CD14-positive monocyte (primary cell): ENCODE data around the gene STX12. TPM values are rescaled to one million over a fixed set of nuclear protein-coding genes. Genes with fewer than 3 reads are reported as not detected.

ENCODE experiments used
- DNase-seq, 3 donors: peaks; one replicate each; pipeline ENCODE4 v3.0.0-alpha.2; 2011 to 2022
- H2AFZ ChIP-seq: 2 replicates; pipeline ENCODE4 v1.6.0; 2012; ENCODE audit warnings: mild to moderate bottlenecking, low read depth, low read length, inconsistent platforms; ENCODE audit not compliant: insufficient read depth, poor library complexity, severe bottlenecking
- H3K27ac ChIP-seq, 2 donors: 1 replicate in 1 of 2; 2 replicates in 1 of 2; pipeline ENCODE4 v1.5.1; 2012 to 2013; ENCODE audit warnings: low read length in 2 of 2, control low read depth in 1 of 2, inconsistent platforms in 1 of 2, low read depth in 1 of 2, mild to moderate bottlenecking in 1 of 2
- H3K27me3 ChIP-seq, 2 donors: one replicate each; pipeline versions ENCODE4 v1.6.0 to v1.6.1; 2011 to 2013; ENCODE audit warnings: low read length in 2 of 2; ENCODE audit not compliant: control insufficient read depth in 2 of 2, insufficient read depth in 2 of 2
- H3K36me3 ChIP-seq, 2 donors: replicated peaks in 1 of 2; 1 replicate in 1 of 2; 2 replicates in 1 of 2; pipeline versions ENCODE4 v1.5.1 to v1.6.1; 2012 to 2013; ENCODE audit warnings: low read length in 2 of 2, control low read depth in 1 of 2, inconsistent platforms in 1 of 2, mild to moderate bottlenecking in 1 of 2; ENCODE audit not compliant: insufficient read depth in 2 of 2, control insufficient read depth in 1 of 2
- H3K4me1 ChIP-seq, 2 donors: 1 replicate in 1 of 2; 2 replicates in 1 of 2; pipeline versions ENCODE4 v1.5.1 to v1.6.1; 2012 to 2013; ENCODE audit warnings: low read length in 2 of 2, control low read depth in 1 of 2, inconsistent platforms in 1 of 2, mild to moderate bottlenecking in 1 of 2, moderate library complexity in 1 of 2; ENCODE audit not compliant: insufficient read depth in 2 of 2, control insufficient read depth in 1 of 2
- H3K4me2 ChIP-seq: replicated peaks from 2 replicates; pipeline ENCODE3; 2012; ENCODE audit warnings: low read length, moderate library complexity, mild to moderate bottlenecking; ENCODE audit not compliant: poor library complexity, severe bottlenecking; ENCODE audit errors: extremely low read depth
- H3K4me3 ChIP-seq, 3 experiments: fragments of 200-600 bp in 1 of 3; sonication (generic) in 1 of 3; replicated peaks in 1 of 3; 1 replicate in 2 of 3; 2 replicates in 1 of 3; pipeline ENCODE4 v1.5.1; 2011 to 2013; ENCODE audit warnings: low read length in 3 of 3, mild to moderate bottlenecking in 3 of 3, control low read depth in 2 of 3, low read depth in 2 of 3, inconsistent platforms in 1 of 3, moderate library complexity in 1 of 3
- H3K79me2 ChIP-seq: 2 replicates; pipeline ENCODE4 v1.6.0; 2012; ENCODE audit warnings: mild to moderate bottlenecking, control low read depth, inconsistent platforms, low read length, moderate library complexity; ENCODE audit not compliant: insufficient read depth
- H3K9ac ChIP-seq: 2 replicates; pipeline ENCODE4 v1.6.0; 2017; ENCODE audit warnings: low read length, mild to moderate bottlenecking; ENCODE audit not compliant: insufficient read depth, poor library complexity, severe bottlenecking
- H3K9me3 ChIP-seq, 2 donors: replicated peaks in 1 of 2; 1 replicate in 1 of 2; 2 replicates in 1 of 2; pipeline versions ENCODE4 v1.5.1 to v1.6.1; 2012 to 2013; ENCODE audit warnings: low read length in 2 of 2, control low read depth in 1 of 2; ENCODE audit not compliant: control insufficient read depth in 1 of 2, insufficient read depth in 1 of 2
- H4K20me1 ChIP-seq: 2 replicates; pipeline ENCODE4 v1.6.0; 2012; ENCODE audit warnings: mild to moderate bottlenecking, low read length, control low read depth, moderate library complexity; ENCODE audit not compliant: insufficient read depth
- H3K27ac Mint-ChIP-seq, 7 donors: one replicate each; pipeline ENCODE4 v1.8.0; 2020; ENCODE audit warnings: mild to moderate bottlenecking in 7 of 7, mixed read lengths in 7 of 7, moderate library complexity in 6 of 7, inconsistent platforms in 2 of 7
- H3K27me3 Mint-ChIP-seq, 3 donors: one replicate each; pipeline ENCODE4 v1.8.0; 2021 to 2022; ENCODE audit warnings: low read depth in 3 of 3, mild to moderate bottlenecking in 3 of 3, mixed read lengths in 3 of 3, moderate library complexity in 3 of 3, inconsistent platforms in 1 of 3
- H3K36me3 Mint-ChIP-seq, 2 donors: one replicate each; pipeline ENCODE4 v1.8.0; 2020; ENCODE audit warnings: mixed read lengths in 2 of 2, inconsistent platforms in 1 of 2, mild to moderate bottlenecking in 1 of 2
- H3K4me1 Mint-ChIP-seq: one replicate; pipeline ENCODE4 v1.8.0; 2020; ENCODE audit warnings: mild to moderate bottlenecking, mixed read lengths
- H3K4me3 Mint-ChIP-seq, 2 donors: one replicate each; pipeline ENCODE4 v1.8.0; 2020; ENCODE audit warnings: mild to moderate bottlenecking in 2 of 2, mixed read lengths in 2 of 2, moderate library complexity in 1 of 2
- H3K9me3 Mint-ChIP-seq, 7 donors: one replicate each; pipeline ENCODE4 v1.8.0; 2020 to 2022; ENCODE audit warnings: mixed read lengths in 7 of 7, mild to moderate bottlenecking in 6 of 7, moderate library complexity in 6 of 7, inconsistent platforms in 2 of 7
- WGBS: methylation state at CpG from one replicate; pipeline ENCODE4 v1.1.5; 2013; ENCODE audit warnings: missing lambda C conversion rate; ENCODE audit not compliant: insufficient coverage; 5-methylcytosine and 5-hydroxymethylcytosine counted together
- intact Hi-C, 2 donors: fragments of 100-400 bp; cut with micrococcal nuclease; formaldehyde crosslinking; loops; one replicate each; pipeline versions ENCODE4 v1.15.0 to v1.15.1; 2023
- polyA plus RNA-seq, 3 donors: library from polyadenylated mRNA; depleted of rRNA in 1 of 3; unstranded in 2 of 3; stranded (reverse) in 1 of 3; fragments of 300-500 nt in 2 of 3; fragments of >200 nt in 1 of 3; fragmentation: Illumina TruSeq in 2 of 3; gene quantifications; 1 replicate in 2 of 3; 2 replicates in 1 of 3; pipeline ENCODE4 v1.2.3, GENCODE V29; 2012 to 2021
- TF ChIP-seq, protein P1 (sequence below): fragments of 200-600 bp; IDR thresholded peaks from one replicate; pipeline ENCODE4 v1.8.0; 2022; ENCODE audit warnings: antibody characterized with exemption, mild to moderate bottlenecking

STX12 gene
- polyA plus RNA-seq, 3 donors = 29.4 to 49.4 (median 36.2) TPM

DNA sequence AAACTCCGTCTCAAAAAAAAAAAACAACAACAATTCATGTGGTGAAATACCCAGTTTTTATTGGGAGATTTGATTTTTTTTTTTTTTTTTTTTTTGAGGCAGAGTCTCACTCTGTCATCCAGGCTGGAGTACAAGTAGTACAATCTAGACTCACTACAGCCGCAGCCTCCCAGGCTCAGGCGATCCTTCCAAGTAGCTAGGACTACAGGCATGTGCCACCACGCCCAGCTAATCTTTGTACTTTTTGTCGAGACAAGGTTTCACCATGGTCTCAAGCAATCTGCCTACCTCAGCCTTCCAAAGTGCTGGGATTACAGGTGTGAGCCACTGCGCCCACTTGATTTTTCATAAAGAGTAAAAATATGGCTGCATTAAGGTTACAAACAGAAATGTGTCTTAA lies 31.9 kb upstream of the STX12 start:
- Histone ChIP-seq H2AFZ (no peak overlapping the region), H3K9me3 (no peaks in the 10 kb centered on the region), H3K9ac (no peak overlapping the region), H3K79me2 (no peaks in the 10 kb centered on the region), H4K20me1 (no peaks in the 10 kb centered on the region), H3K4me1 (no peaks in the 10 kb centered on the region), H3K4me3 (no peak overlapping the region), H3K4me2 (no peak overlapping the region), H3K27ac (no peak overlapping the region), H3K27me3 (no peaks in the 10 kb centered on the region), H3K36me3 (peaks cover 41 to 54% of the 10 kb centered on the region in 2 donors)
- Mint-ChIP-seq H3K4me1 (no peaks in the 10 kb centered on the region), H3K9me3 (no peaks in the 10 kb centered on the region), H3K27ac (no peak overlapping the region), H3K27me3 (no peaks in the 10 kb centered on the region), H3K4me3 (no peak overlapping the region), H3K36me3 (peaks cover 58 to 62% of the 10 kb centered on the region in 2 donors)
- intact Hi-C loops = no loop called here
- DNase-seq = no peak
- TF ChIP-seq, protein P1, sequence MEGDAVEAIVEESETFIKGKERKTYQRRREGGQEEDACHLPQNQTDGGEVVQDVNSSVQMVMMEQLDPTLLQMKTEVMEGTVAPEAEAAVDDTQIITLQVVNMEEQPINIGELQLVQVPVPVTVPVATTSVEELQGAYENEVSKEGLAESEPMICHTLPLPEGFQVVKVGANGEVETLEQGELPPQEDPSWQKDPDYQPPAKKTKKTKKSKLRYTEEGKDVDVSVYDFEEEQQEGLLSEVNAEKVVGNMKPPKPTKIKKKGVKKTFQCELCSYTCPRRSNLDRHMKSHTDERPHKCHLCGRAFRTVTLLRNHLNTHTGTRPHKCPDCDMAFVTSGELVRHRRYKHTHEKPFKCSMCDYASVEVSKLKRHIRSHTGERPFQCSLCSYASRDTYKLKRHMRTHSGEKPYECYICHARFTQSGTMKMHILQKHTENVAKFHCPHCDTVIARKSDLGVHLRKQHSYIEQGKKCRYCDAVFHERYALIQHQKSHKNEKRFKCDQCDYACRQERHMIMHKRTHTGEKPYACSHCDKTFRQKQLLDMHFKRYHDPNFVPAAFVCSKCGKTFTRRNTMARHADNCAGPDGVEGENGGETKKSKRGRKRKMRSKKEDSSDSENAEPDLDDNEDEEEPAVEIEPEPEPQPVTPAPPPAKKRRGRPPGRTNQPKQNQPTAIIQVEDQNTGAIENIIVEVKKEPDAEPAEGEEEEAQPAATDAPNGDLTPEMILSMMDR = no peak
- WGBS = 98% methylated on average over 4 of the region's 6 CpGs

DNA sequence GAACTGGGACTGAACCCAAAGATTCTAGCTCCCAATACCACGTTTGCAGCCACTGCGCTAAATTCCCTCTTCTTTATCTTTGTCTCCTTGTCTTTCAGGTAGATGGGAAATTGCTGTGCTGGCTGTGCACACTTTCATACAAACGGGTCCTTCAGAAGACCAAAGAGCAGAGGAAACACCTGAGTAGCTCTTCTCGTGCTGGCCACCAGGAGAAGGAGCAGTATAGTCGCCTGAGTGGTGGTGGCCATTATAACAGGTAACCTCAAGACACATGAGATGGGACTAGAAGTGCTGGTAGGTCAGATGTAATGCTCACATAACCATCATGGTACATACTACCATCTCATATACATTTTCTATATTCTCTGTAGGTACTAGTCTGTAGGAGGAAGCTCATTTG lies 28.5 kb upstream of the STX12 start:
- Histone ChIP-seq H3K4me2 (no peak overlapping the region), H3K27ac (no peak overlapping the region), H3K4me3 (no peak overlapping the region), H3K27me3 (no peaks in the 10 kb centered on the region), H3K9me3 (no peaks in the 10 kb centered on the region), H2AFZ (no peak overlapping the region), H4K20me1 (no peaks in the 10 kb centered on the region), H3K4me1 (no peaks in the 10 kb centered on the region), H3K9ac (no peak overlapping the region), H3K36me3 (peaks cover 41 to 58% of the 10 kb centered on the region in 2 donors), H3K79me2 (no peaks in the 10 kb centered on the region)
- WGBS = no CpG with 5 or more reads among the region's 5 CpGs
- H3K4me1 Mint-ChIP-seq = peaks cover under 1% of the 10 kb centered on the region
- intact Hi-C loops = no loop called here
- peaks cover 55 to 64% of the 10 kb centered on the region in 2 donors for H3K36me3 Mint-ChIP-seq
- H3K27me3 Mint-ChIP-seq = no peaks in the 10 kb centered on the region
- peak overlapping the region in 1 of 7 donors; percentile 68 for H3K27ac Mint-ChIP-seq
- TF ChIP-seq, protein P1 = no peak
- no peak for DNase-seq
- H3K4me3 Mint-ChIP-seq = no peak overlapping the region
- H3K9me3 Mint-ChIP-seq = no peaks in the 10 kb centered on the region
